ENCODE results near the gene USP15.
A peak's percentile ranks its signal among the peaks of the same experiment; 100 is the strongest.

USP15 gene

GRCh38 chr12:62371661-62372060 is 111.5 kb downstream of the USP15 start:
- no peak for DNase-seq (ENCODE audit: low read depth)

DNA sequence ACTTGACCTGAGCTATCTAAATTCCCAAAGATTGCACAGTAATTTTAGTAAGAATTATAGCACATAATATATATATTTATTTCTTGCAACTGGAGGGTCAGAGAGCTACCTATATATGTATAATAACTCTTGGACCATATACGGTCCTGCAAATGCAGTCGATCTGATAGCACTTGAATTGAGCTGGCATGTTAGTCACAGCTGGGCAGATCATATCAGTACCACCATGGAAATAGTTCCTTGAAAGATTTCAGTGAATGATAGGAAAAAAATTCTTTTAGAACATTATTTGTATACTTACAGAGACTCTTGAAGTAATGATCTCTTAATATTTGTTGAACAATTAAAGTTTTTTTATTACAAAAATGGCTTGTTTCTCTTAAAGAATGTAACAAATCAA is 111.9 kb downstream of the USP15 start:
- DNase-seq (ENCODE audit: low read depth) = no peak

GRCh38 chr12:62372825-62373224 is 112.6 kb downstream of the USP15 start:
- no peak for DNase-seq (ENCODE audit: low read depth)

GRCh38 chr12:62375603-62376002 is 115.4 kb downstream of the USP15 start:
- no peak for DNase-seq (ENCODE audit: low read depth)

- DNase-seq (ENCODE audit: low read depth) = peak; percentile 7
These were observed 119.0 kb downstream of the USP15 start for GRCh38 chr12:62379026-62379722.

GRCh38 chr12:62379723-62380045 is 119.5 kb downstream of the USP15 start:
- DNase-seq (ENCODE audit: low read depth) = no peak

- no peak for DNase-seq (ENCODE audit: low read depth)
These were observed 122.3 kb downstream of the USP15 start for GRCh38 chr12:62382526-62382925.

GRCh38 chr12:62396750-62397149 is 136.5 kb downstream of the USP15 start:
- no peak for DNase-seq (ENCODE audit: low read depth)

DNA sequence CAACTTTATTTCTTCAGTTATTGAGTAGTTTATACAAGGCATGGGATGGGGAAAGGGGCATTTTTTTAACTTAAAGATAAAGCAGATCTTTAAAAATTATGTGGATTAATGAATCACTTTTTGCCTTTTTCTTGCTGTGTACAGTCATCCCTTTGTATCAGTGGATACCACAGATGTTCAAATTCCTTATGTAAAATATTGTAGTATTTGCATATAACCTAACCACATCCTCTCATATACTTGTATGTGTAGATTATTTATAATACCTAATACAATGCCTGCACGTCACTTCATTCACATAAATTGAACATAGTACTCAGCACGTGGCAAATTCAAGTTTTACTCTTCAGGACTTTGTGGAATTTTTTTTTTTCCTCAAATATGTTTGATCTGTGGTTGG is 139.9 kb downstream of the USP15 start:
- DNase-seq (ENCODE audit: low read depth) = no peak

DNA sequence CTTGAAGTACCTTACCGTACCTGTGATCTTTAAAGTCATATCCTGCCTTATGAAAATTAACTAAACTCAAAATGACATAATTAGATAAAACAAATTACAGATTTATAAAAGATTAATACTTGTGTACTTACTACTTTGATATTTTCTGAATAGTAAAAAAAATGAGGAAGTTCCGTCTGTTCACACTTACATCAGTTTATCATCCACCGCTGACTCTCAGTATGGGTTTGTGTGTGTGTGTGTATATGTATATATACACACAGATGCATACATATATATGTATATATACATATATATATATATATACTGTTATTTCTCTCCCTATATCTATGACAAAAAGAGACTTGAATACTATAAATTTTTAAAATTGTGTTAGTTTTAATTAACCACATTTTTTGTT is 141.4 kb downstream of the USP15 start:
- no peak for DNase-seq (ENCODE audit: low read depth)

DNA sequence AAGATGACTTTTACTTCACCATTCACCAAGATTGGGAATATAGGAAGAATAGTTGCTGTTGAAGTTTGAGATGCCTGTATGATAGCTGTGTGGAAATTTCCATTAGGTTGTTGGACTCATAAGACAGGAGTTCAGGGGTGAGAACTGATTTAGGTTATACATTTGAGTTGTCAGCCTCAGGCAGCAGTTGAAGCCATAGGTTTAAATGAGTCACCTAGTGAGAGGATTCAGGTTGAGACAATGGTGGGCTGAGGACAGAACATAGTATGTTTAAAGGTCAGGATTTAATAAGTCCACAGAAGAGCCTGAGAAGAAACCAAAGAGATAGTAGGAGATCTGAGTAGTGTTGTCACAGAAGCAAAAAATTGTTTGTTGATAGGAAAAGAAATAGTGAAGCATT is 142.8 kb downstream of the USP15 start:
- no peak for DNase-seq (ENCODE audit: low read depth)

DNA sequence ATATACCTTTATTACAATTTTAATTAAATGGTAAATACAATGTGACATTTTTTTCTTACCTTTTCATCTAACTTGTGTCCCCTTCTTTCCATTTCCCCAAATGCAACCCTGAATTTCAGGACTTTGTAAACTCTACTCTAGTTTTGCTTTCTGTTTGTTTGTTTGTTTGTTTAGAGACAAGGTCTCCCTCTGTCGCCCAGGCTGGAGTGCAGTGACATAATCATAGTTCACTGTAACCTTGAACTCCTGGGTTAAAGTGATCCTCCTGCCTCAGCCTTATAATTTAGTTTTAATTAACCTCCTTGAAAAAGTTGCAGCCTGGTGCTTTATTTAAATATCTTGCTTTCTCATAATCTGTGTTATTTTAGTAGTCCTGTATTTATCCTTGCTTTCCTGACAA is 147.4 kb downstream of the USP15 start:
- DNase-seq (ENCODE audit: low read depth) = no peak

- no peak for DNase-seq (ENCODE audit: low read depth)
These were observed 148.9 kb downstream of the USP15 start for GRCh38 chr12:62409068-62409467.

DNA sequence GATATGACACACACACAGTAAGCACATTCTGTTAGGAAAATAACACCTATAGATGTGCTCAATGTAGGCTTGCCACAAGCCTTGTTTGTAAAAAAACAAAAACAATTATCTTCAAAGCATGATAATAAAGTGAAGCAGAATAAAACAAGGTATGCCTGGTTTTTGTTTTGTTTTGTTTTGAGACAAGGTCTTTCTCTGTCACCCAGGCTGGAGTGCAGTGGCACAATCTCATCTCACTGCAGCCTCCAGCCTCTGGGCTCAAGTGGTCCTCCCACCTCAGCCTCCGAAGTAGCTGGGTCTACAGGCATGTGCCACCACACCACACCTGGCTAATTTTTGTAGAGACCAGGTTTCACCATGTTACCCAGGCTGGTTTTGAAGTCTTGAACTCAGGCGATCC is 154.0 kb downstream of the USP15 start:
- DNase-seq (ENCODE audit: low read depth) = no peak

DNA sequence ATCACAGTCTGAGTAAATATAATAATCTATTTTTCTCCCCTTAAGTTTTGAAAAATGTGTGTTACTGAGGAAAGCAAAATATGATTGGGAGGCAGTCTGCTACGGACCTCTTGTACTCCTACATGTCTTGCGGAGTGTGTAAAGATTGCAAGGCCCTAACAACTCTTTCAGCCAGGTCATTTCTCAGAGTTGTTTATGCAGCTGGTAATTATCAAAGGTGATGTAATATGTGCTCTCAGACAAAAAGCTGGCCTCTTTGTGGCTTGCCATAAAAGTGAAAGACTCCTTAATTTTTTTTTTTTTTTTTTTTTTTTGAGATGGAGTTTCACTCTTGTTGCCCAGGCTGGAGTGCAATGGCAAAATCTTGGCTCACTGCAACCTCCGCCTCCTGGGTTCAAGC is 165.9 kb downstream of the USP15 start:
- DNase-seq (ENCODE audit: low read depth) = no peak

DNA sequence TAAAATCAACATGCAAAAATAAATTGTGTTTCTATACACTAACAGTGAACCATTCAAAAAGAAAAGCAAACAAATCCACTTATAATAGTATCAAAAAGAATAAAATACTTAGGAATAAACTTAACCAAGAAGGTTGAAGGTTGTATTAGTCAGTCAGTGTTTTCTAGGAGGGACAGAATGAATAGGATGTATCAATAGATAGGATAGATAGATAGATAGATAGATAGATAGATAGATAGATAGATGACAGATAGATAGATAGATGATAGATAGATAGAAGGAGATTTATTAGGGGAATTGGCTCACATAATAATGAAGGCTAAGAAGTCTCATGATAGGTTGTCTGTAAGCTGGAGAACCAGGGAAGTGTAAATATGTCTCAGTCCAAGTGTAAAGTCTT is 169.3 kb downstream of the USP15 start:
- DNase-seq (ENCODE audit: low read depth) = no peak

DNA sequence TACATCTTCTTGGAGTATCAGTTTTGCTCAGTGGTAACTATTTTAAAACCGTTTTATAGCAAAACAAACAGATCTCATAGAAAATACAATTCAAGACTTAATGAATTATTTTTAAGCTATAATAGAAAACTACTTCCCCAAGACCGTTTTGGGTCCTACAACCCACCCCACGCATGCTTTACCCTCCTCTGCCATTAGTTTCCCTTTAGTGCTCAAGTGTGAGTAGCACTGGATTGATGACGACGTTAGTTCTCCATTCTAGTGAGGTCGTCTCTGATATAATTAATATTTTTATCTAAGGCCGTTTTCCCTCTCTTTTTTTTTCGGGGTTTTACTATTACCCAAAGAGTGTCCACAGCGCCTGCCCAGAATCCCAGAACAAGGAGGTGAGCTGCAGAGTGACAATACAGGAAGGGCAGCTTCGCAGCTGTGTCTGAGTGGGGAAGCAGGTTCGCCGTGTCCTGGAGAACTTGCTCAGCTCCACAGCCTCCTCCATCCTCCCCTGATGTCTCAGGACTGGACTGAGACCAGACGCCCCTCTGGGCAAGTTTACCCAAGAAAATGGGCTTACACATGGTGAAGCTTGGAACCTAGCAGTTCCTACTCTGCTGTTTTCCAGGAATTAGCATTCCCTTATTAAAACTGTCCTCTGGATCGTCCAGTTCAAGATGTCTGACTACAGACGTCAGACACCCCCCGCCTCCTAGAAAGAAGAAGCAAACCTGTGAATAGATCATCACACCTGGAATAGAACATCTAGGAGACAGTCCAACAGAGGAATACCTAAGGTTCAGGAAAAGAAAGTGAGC is 174.5 kb downstream of the USP15 start:
- no peak for DNase-seq (ENCODE audit: low read depth)

DNA sequence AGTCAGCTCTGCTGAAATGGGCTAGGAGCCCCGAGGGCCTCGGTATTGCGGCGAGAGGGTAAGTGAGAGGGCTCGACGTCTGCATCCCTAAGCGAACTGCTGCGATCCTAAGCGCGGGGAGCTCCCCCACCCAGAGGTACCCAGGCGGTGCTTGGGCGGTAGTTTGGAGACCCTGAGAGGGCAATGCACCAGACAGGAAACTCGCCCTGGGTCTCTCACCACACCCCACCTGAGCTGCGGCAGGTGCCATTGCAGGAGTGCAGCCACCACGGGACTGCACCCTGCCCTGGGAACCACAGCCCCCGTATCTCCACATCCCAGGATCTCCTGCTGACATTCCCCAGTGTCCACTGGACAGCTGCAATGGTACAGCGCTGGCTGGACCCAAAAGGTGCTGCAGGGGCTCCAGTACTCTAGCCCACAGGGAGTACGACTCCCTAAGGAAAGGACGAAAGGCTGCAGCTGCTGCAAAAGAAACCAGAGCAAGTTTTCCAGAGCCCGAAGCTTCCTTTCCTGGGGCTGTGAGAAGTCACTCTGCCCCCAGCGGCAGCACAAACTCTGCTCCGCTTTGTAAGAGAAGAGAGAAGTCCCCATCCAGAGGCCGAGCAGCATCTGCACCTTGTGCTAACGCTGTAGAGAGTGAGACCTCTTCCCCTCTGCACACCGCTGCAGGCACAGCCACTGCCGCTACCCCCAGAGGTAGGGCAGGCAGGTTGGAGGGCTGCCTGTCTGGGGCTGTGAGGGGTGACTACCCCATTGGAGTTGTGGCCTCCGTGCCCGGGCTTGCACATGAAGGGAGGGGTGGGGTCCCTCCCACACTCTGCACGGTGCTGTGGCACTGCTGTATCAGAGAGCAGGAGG is 175.3 kb downstream of the USP15 start:
- DNase-seq (ENCODE audit: low read depth) = peak; percentile 38

- no peak for DNase-seq (ENCODE audit: low read depth)
These were observed 175.9 kb downstream of the USP15 start for GRCh38 chr12:62436164-62436503.

DNA sequence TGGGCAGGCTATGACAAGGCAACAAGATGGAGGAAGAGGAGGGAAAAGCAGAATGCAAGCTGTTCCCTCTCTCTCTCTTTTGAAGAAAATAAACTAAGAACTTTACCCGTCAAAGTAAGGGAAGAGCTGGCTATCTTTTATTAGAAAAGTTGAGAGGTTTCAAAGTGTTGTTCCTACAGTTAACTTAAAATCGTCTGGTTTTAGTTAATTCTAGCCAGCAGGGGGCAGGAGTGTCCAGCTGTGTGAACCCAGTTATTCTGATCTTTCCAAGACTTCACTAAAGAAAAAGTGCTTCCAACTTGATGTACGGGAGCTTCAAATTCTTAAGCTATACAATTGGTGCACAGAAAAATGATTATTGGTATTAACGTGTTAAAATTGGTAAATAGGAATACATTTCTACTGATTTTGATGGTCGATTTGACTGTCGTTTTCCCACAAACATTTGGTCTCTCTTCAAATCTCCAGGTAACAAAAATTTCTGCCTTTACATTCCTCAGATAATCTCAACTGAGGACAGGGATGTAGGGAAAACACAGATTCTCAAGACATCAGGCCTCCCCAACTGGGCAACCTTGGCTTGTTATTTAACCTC is 178.0 kb downstream of the USP15 start:
- DNase-seq (ENCODE audit: low read depth) = peak; percentile 32

- DNase-seq (ENCODE audit: low read depth) = no peak
These were observed 186.7 kb downstream of the USP15 start for GRCh38 chr12:62446754-62447452.

DNA sequence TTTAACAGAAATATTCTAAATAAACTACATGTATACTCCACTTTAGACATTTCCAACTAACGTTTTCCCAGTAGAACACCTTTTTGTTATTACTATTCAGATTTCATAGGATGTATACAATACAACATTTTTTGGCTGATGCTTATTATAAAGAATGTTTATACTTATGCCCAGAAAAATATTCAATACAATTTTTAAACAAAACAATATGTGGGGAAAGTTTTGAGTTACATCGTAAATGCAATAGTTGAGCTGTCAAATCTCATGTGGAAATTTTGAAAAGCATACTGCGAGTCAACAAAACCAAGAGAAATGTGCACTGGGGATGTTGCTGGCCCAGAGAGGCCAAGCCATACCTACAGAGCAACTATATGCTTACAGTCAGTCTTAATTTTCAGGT is 188.2 kb downstream of the USP15 start:
- DNase-seq (ENCODE audit: low read depth) = no peak
